ENCODE measurements around the gene TSEN2.
A peak's percentile ranks its signal among the peaks of the same experiment; 100 is the strongest.
"Not testable (repeated sequence)": the region's sequence is repeated elsewhere in the genome, so short reads cannot be mapped to it uniquely, and the experiment has no call there.

Gene TSEN2

DNA sequence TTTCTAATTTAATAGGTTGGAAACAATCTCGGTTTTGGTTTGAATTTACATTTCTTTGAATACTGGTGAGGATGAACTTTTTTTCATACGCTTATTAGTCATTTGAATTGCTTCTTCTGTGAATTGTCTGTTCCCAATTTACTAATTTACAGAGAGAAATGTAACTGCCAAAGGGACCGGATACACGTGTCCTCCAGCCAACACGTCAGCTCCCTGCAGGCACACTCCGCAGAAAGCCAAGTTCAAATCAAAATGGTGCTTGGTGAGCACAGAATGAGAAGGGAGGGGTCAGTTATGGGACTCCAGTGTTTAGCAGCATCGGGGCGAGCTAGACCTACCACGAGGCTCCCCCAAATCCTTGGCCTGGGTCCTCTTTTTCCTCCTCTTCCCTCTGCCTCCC, 10.8 kb upstream of the TSEN2 start:
- no peaks in the 10 kb centered on the region for H3K27me3 ChIP-seq (ENCODE audit: insufficient read depth, low read length)
- no peak overlapping the region for H3K4me3 ChIP-seq (ENCODE audit: low read depth, low read length)
- no peaks in the 10 kb centered on the region for H3K36me3 ChIP-seq (ENCODE audit: insufficient read depth, low read length)
- peaks cover 23% of the 10 kb centered on the region for H3K4me1 ChIP-seq (ENCODE audit: control insufficient read depth, insufficient read depth, low read length, unreplicated experiment)
- no peak overlapping the region for H2AFZ ChIP-seq (ENCODE audit: low read length, unreplicated experiment)
- H3K79me2 ChIP-seq (ENCODE audit: control insufficient read depth, insufficient read depth, low read length, unreplicated experiment) = no peaks in the 10 kb centered on the region
- no peak overlapping the region for H3K27ac ChIP-seq (ENCODE audit: low read depth, low read length)

DNA sequence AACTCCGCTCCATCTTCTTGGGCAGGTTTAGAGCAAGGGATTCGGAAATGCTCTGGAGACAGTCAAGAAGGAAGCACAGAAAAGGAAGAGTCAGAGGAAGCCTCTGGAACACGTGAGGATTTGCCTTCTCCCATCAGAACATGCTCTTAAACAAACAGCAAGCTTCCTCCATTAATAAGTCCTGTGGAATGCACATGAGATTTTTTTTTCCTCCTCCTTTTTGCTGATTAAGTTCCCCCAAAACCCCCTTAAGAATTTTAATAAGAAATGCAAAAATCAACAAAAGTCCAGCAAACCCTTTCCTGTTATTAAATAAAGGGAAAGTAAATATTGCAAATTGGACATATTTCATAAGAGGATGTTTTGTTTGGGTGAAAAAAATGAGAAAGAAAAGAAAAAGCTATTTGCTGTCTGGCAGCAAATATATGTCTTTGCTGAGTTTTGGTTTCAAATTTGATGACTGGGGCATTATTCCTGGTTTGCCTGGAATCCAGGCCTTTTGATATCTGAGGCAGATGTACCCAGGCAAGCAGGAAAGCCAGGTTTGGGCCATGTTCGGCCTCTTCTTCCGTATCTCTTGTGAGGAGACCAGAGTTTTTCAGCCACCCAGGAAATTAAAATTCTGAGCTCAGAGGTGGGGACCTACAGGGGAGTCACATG, 7.9 kb upstream of the TSEN2 start:
- H2AFZ ChIP-seq (ENCODE audit: low read length, unreplicated experiment) = peak overlapping the region; percentile 68
- H3K4me3 ChIP-seq (ENCODE audit: low read depth, low read length) = no peak overlapping the region
- H3K27ac ChIP-seq (ENCODE audit: low read depth, low read length) = peak overlapping the region; percentile 55
- no peaks in the 10 kb centered on the region for H3K79me2 ChIP-seq (ENCODE audit: control insufficient read depth, insufficient read depth, low read length, unreplicated experiment)
- peaks cover 20% of the 10 kb centered on the region for H3K4me1 ChIP-seq (ENCODE audit: control insufficient read depth, insufficient read depth, low read length, unreplicated experiment)
- H3K36me3 ChIP-seq (ENCODE audit: insufficient read depth, low read length) = no peaks in the 10 kb centered on the region
- H3K27me3 ChIP-seq (ENCODE audit: insufficient read depth, low read length) = no peaks in the 10 kb centered on the region

DNA sequence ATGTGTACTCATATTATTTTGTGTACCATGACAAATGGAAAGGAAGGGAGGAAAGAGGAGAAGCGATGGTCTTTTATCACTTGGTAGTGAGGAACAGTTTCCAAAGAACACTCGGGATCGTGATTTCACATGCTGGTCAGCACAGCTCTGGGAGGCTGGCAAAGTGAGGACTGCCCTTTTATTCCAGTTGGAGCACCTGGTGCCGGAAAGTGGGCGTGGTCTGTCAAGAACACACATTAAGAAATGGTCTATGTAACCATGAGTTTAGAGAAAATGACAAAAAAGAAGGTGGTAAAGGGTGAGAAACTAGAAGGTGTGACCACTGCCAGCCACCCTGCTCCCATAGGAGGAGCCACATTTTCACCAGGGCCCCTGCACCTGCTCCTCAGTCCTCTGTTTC, 7.0 kb upstream of the TSEN2 start:
- H3K27ac ChIP-seq (ENCODE audit: low read depth, low read length) = 0 out of 2 replicates have a peak overlapping the region, but pooled peaks have one; percentile 55

DNA sequence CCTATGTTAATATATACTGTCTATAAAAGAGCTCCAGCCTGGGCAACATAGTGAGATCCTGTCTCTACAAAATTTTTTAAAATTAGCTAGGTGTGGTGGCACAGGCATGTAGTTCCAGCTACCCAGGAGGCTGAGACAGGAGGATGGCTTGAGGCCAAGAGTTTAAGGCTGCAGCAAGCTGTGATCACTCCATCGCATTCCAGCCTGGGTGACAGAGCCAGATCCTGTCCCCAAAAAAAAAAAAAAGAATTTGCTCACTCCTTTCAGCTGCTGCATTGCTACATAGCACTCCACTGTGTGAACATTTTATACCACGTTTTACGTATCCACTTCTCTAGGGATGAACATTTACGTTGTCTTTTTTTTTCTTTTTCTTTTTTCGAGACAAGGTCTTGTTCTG, 6.0 kb upstream of the TSEN2 start:
- H3K79me2 ChIP-seq (ENCODE audit: control insufficient read depth, insufficient read depth, low read length, unreplicated experiment) = no peaks in the 10 kb centered on the region
- H3K27me3 ChIP-seq (ENCODE audit: insufficient read depth, low read length) = no peaks in the 10 kb centered on the region
- H3K4me3 ChIP-seq (ENCODE audit: low read depth, low read length) = no peak overlapping the region
- peaks cover 18% of the 10 kb centered on the region for H3K4me1 ChIP-seq (ENCODE audit: control insufficient read depth, insufficient read depth, low read length, unreplicated experiment)
- H2AFZ ChIP-seq (ENCODE audit: low read length, unreplicated experiment) = no peak overlapping the region
- no peak overlapping the region for H3K27ac ChIP-seq (ENCODE audit: low read depth, low read length)
- H3K36me3 ChIP-seq (ENCODE audit: insufficient read depth, low read length) = no peaks in the 10 kb centered on the region

More for the DNA sequence above, 7.0 kb upstream of the TSEN2 start:
- no peak overlapping the region for H3K4me3 ChIP-seq (ENCODE audit: low read depth, low read length)
- no peak overlapping the region for H2AFZ ChIP-seq (ENCODE audit: low read length, unreplicated experiment)
- H3K79me2 ChIP-seq (ENCODE audit: control insufficient read depth, insufficient read depth, low read length, unreplicated experiment) = no peaks in the 10 kb centered on the region
- no peaks in the 10 kb centered on the region for H3K27me3 ChIP-seq (ENCODE audit: insufficient read depth, low read length)
- peaks cover 18% of the 10 kb centered on the region for H3K4me1 ChIP-seq (ENCODE audit: control insufficient read depth, insufficient read depth, low read length, unreplicated experiment)
- H3K36me3 ChIP-seq (ENCODE audit: insufficient read depth, low read length) = no peaks in the 10 kb centered on the region

DNA sequence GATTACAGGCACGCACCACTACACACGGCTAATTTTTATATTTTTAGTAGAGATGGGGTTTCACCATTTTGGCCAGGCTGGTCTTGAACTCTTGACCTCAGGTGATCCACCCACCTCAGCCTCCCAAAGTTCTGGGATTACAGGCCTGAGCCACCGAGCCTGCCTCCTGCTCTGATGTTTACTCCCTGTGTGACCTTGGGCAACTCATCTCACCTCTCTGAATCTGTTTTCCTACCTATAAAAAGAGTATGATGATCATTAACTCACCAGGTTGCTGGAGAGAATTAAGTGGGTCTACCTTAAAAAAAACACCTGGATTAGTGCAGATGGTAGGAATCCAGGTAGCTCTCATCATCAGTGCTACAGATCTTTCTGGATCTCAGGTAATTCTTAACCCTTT, 5.1 kb upstream of the TSEN2 start:
- not testable (repeated sequence) for H3K27me3 ChIP-seq (ENCODE audit: insufficient read depth, low read length); H3K79me2 ChIP-seq (ENCODE audit: control insufficient read depth, insufficient read depth, low read length, unreplicated experiment); H3K4me3 ChIP-seq (ENCODE audit: low read depth, low read length); H3K27ac ChIP-seq (ENCODE audit: low read depth, low read length); H3K36me3 ChIP-seq (ENCODE audit: insufficient read depth, low read length)
- Histone ChIP-seq H3K4me1 (ENCODE audit: control insufficient read depth, insufficient read depth, low read length, unreplicated experiment) (peaks cover 23% of the 10 kb centered on the region), H2AFZ (ENCODE audit: low read length, unreplicated experiment) (peak overlapping the region; percentile 58)

DNA sequence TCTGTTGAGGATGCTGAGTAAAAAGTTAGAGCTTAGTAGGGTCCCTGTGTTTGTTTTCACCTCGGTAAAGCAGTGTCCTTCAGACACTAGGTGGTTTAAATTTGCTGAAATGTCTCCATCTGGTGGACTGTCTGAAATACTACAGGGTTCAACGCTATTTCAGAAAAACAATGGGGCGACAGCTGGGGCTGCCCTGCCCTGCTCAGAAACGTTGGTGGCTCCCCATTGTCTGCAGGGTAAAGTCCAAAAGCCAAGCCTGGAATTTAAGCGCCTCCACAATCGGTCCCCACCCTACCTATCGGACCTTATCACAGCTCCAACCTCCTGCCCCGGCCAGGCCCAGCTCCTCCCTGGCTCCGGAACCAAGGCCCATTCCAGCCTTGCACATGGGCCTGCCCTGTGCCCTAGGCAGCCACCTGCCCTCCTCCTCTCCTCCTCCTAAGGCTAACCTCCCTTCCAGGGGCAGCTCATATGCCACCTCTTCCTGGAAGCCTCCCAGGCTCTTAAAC, 4.3 kb upstream of the TSEN2 start:
- Histone ChIP-seq H3K79me2 (ENCODE audit: control insufficient read depth, insufficient read depth, low read length, unreplicated experiment) (peaks cover 4% of the 10 kb centered on the region), H2AFZ (ENCODE audit: low read length, unreplicated experiment) (peak overlapping the region; percentile 76), H3K4me1 (ENCODE audit: control insufficient read depth, insufficient read depth, low read length, unreplicated experiment) (peaks cover 24% of the 10 kb centered on the region), H3K4me3 (ENCODE audit: low read depth, low read length) (no peak overlapping the region), H3K27ac (ENCODE audit: low read depth, low read length) (no peak overlapping the region), H3K36me3 (ENCODE audit: insufficient read depth, low read length) (no peaks in the 10 kb centered on the region), H3K27me3 (ENCODE audit: insufficient read depth, low read length) (no peaks in the 10 kb centered on the region)

DNA sequence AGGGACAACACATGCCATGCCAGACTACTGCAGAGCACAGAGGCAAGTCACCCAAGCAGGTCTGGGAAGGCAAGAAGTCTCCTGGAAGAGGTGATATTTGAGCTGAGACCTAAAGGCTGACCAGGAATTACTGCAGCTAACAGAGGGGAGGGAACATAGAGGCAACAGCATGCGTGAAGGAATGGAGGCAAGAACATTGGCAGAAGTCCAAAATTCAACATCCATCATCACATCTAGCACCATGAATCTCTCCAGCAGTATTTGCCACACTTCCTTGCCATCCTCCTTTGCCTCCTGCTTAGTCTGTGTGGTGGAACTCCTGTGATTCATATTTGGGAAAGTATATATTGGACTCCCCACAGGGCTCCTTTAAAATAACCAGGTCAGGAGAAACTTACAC, 870 bp upstream of the TSEN2 start:
- H3K27ac ChIP-seq (ENCODE audit: low read depth, low read length) = no peak overlapping the region
- H3K27me3 ChIP-seq (ENCODE audit: insufficient read depth, low read length) = no peaks in the 10 kb centered on the region
- H3K79me2 ChIP-seq (ENCODE audit: control insufficient read depth, insufficient read depth, low read length, unreplicated experiment) = peaks cover 28% of the 10 kb centered on the region
- peaks cover 21% of the 10 kb centered on the region for H3K4me1 ChIP-seq (ENCODE audit: control insufficient read depth, insufficient read depth, low read length, unreplicated experiment)
- peak overlapping the region; percentile 84 for H3K4me3 ChIP-seq (ENCODE audit: low read depth, low read length)
- no peak overlapping the region for H2AFZ ChIP-seq (ENCODE audit: low read length, unreplicated experiment)
- H3K36me3 ChIP-seq (ENCODE audit: insufficient read depth, low read length) = no peaks in the 10 kb centered on the region

DNA sequence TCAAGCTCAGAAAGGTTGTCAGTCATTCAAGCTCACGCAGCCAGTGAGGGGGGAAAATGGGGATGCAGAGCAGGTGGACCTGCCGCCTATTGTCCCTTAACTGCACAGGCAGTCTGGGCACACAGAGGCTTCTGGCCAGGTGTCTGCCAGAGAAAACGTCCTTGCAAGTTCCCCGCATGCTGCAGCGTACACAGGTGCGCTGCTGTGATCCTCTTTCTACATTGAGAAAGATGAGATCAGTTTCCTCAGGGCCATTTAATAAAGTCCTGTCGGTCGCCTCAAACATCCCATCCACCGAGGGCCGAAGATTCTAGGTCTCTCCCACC, 445 bp upstream of the TSEN2 start:
- no peaks in the 10 kb centered on the region for H3K36me3 ChIP-seq (ENCODE audit: insufficient read depth, low read length)
- no peak overlapping the region for H3K27ac ChIP-seq (ENCODE audit: low read depth, low read length)
- peak overlapping the region; percentile 84 for H3K4me3 ChIP-seq (ENCODE audit: low read depth, low read length)
- no peaks in the 10 kb centered on the region for H3K27me3 ChIP-seq (ENCODE audit: insufficient read depth, low read length)
- H3K79me2 ChIP-seq (ENCODE audit: control insufficient read depth, insufficient read depth, low read length, unreplicated experiment) = peaks cover 28% of the 10 kb centered on the region
- peak overlapping the region; percentile 40 for H2AFZ ChIP-seq (ENCODE audit: low read length, unreplicated experiment)
- peaks cover 21% of the 10 kb centered on the region for H3K4me1 ChIP-seq (ENCODE audit: control insufficient read depth, insufficient read depth, low read length, unreplicated experiment)

DNA sequence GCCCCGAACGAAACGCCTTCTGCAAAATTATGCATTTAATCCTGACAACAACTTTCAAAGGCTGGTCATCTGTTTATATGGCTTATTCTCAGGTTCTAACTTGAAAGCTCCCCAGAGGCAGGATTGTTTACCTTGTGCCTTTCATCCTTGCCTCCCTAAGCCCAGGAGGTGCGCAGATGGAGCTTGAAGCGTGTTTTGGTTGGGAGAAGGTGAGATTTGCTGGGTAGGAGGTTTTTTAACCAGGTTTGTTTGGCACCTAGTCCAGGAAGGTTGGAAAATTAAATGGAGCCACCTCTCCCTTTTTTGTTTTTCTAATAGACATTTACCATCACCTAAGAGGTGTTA, 675 bp downstream of the TSEN2 start:
- Histone ChIP-seq H3K79me2 (ENCODE audit: control insufficient read depth, insufficient read depth, low read length, unreplicated experiment) (peaks cover 28% of the 10 kb centered on the region), H3K27ac (ENCODE audit: low read depth, low read length) (no peak overlapping the region), H3K4me1 (ENCODE audit: control insufficient read depth, insufficient read depth, low read length, unreplicated experiment) (peaks cover 17% of the 10 kb centered on the region), H3K27me3 (ENCODE audit: insufficient read depth, low read length) (no peaks in the 10 kb centered on the region), H2AFZ (ENCODE audit: low read length, unreplicated experiment) (peak overlapping the region; percentile 85), H3K36me3 (ENCODE audit: insufficient read depth, low read length) (peaks cover 4% of the 10 kb centered on the region; the same call in 1 of the 2 replicates), H3K4me3 (ENCODE audit: low read depth, low read length) (peak overlapping the region; percentile 84)

DNA sequence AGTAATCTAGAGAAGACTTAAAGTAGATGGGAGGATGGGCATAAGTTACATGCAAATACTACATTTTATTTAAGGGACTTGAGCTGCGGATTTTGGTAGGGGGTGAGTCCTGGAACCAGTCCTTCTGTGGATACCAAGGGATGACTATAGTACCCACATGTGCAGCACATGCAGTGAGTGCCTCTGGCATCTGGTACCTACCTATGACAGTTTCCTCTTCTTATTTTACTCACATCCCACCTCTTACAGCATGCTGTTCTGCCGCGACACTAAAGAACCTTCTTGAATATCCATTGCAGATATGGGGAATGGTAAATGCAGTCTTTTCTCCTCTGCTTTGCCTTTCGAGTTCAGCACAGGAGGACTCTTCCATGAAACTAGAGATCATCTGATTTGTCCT, 1.7 kb downstream of the TSEN2 start:
- Histone ChIP-seq H3K27me3 (ENCODE audit: insufficient read depth, low read length) (no peaks in the 10 kb centered on the region), H3K36me3 (ENCODE audit: insufficient read depth, low read length) (peaks cover 6% of the 10 kb centered on the region; the same call in 1 of the 2 replicates), H3K27ac (ENCODE audit: low read depth, low read length) (no peak overlapping the region), H3K4me3 (ENCODE audit: low read depth, low read length) (no peak overlapping the region), H3K4me1 (ENCODE audit: control insufficient read depth, insufficient read depth, low read length, unreplicated experiment) (peaks cover 17% of the 10 kb centered on the region), H2AFZ (ENCODE audit: low read length, unreplicated experiment) (no peak overlapping the region), H3K79me2 (ENCODE audit: control insufficient read depth, insufficient read depth, low read length, unreplicated experiment) (peaks cover 28% of the 10 kb centered on the region)

DNA sequence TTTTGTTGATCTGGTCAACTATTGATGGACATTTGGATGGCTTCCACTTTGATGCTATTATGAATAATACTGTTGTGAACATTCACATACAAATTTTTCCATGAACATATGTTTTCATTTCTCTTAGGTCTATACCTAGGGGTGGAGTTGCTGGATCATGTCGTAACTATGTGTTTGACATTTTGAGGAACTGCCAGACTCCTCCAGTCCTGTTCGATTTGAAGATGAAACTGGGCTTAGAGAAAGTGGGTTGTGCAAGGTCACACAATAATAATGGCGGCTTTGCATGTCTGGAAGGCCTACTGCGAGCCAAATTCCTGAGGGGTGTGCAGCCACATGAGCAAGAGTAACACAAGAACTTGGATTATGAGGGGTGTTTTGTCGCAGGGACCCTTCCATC, 2.6 kb downstream of the TSEN2 start:
- Histone ChIP-seq H3K79me2 (ENCODE audit: control insufficient read depth, insufficient read depth, low read length, unreplicated experiment) (peaks cover 28% of the 10 kb centered on the region), H2AFZ (ENCODE audit: low read length, unreplicated experiment) (no peak overlapping the region), H3K27ac (ENCODE audit: low read depth, low read length) (no peak overlapping the region), H3K27me3 (ENCODE audit: insufficient read depth, low read length) (no peaks in the 10 kb centered on the region), H3K4me1 (ENCODE audit: control insufficient read depth, insufficient read depth, low read length, unreplicated experiment) (peaks cover 17% of the 10 kb centered on the region), H3K36me3 (ENCODE audit: insufficient read depth, low read length) (peaks cover 6% of the 10 kb centered on the region; the same call in 1 of the 2 replicates), H3K4me3 (ENCODE audit: low read depth, low read length) (no peak overlapping the region)
